Lower leg skin (tissue), 4 donors: Measurements from ENCODE around the gene CDH10. TPM values are rescaled to one million over a fixed set of nuclear protein-coding genes. Genes with fewer than 3 reads are reported as not detected.

Experiments
- DNase-seq, 2 donors: peaks; one replicate each; pipeline ENCODE4 v3.0.0-alpha.2; 2019; ENCODE audit warnings: low spot score in 2 of 2
- H3K4me3 ChIP-seq: fragments of 200-600 bp; sonication (generic); 2 replicates; pipeline ENCODE4 v1.5.1; 2017; ENCODE audit warnings: mild to moderate bottlenecking, low read depth; ENCODE audit not compliant: poor library complexity, severe bottlenecking
- POLR2A ChIP-seq, 2 donors: fragments of 450-650 bp; IDR thresholded peaks; one replicate each; pipeline ENCODE4 v1.6.1; 2016 to 2017; ENCODE audit warnings: antibody characterized with exemption in 2 of 2, mild to moderate bottlenecking in 1 of 2, moderate library complexity in 1 of 2
- whole genome bisulfite sequencing, 2 donors: methylation state at CpG; one replicate each; pipeline ENCODE4 v1.1.5; 2018; 5-methylcytosine and 5-hydroxymethylcytosine counted together
- intact Hi-C: fragments of 100-400 bp; cut with DNase I; formaldehyde crosslinking; loops from one replicate; pipeline ENCODE4 v1.15.0; 2023; ENCODE audit warnings: low total_unique reads
- total RNA-seq, 4 donors: library from RNA; depleted of rRNA; stranded (reverse); fragments of >200 nt; gene quantifications; one replicate each; pipeline ENCODE4 v1.1.0, GENCODE V29; 2016
- TF ChIP-seq, protein P1 (sequence below), 3 donors: fragments of 450-650 bp; IDR thresholded peaks; one replicate each; pipeline ENCODE4 v1.5.1; 2016; ENCODE audit warnings: antibody characterized with exemption in 3 of 3, mild to moderate bottlenecking in 3 of 3, moderate library complexity in 2 of 3

CDH10 gene
- total RNA-seq, 4 donors from 2014 or later, result 0.04 TPM; not detected in 3

- intact Hi-C loops, result no loop called here
- H3K4me3 ChIP-seq, result no peak overlapping the region
- WGBS, 2 donors, result 0 to 1% methylated on average over 4 of the region's 4 CpGs
- no peak for TF ChIP-seq POLR2A (IDR thresholded peaks at IDR 0.05)
- TF ChIP-seq, protein P1, sequence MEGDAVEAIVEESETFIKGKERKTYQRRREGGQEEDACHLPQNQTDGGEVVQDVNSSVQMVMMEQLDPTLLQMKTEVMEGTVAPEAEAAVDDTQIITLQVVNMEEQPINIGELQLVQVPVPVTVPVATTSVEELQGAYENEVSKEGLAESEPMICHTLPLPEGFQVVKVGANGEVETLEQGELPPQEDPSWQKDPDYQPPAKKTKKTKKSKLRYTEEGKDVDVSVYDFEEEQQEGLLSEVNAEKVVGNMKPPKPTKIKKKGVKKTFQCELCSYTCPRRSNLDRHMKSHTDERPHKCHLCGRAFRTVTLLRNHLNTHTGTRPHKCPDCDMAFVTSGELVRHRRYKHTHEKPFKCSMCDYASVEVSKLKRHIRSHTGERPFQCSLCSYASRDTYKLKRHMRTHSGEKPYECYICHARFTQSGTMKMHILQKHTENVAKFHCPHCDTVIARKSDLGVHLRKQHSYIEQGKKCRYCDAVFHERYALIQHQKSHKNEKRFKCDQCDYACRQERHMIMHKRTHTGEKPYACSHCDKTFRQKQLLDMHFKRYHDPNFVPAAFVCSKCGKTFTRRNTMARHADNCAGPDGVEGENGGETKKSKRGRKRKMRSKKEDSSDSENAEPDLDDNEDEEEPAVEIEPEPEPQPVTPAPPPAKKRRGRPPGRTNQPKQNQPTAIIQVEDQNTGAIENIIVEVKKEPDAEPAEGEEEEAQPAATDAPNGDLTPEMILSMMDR (IDR thresholded peaks at IDR 0.05), result no peak
- DNase-seq, result no peak
Measured at GRCh38 chr5:24633715-24634325, 11.0 kb downstream of the CDH10 start.

- H3K4me3 ChIP-seq, result no peak overlapping the region
- TF ChIP-seq, protein P1 (IDR thresholded peaks at IDR 0.05), result no peak
- no peak for TF ChIP-seq POLR2A (IDR thresholded peaks at IDR 0.05)
- no peak for DNase-seq
- intact Hi-C loops, result no loop called here
Measured at GRCh38 chr5:24632353-24632752, 12.4 kb downstream of the CDH10 start.

DNA sequence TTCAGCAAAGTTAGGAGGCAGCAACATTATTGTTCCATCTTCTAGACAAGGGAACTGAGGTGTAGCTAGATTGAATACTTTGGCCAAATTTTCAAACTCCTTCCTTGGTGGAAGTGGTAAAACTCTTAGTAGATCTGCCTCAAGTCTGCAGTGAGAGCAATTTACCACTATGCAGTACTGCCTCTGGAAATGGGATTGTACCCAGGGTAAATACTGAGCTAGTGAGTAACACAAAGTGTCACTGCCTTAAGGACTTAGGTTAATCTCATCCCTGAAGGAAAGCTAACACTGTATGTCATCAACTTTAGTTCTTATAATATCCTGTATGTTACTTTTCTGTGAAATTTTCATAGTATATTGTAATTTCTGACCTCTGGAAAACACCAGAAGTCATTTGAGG is 13.9 kb downstream of the CDH10 start:
- intact Hi-C loops, result no loop called here
- no peak overlapping the region for H3K4me3 ChIP-seq
- no peak for DNase-seq
- TF ChIP-seq, protein P1 (IDR thresholded peaks at IDR 0.05), result no peak
- no peak for TF ChIP-seq POLR2A (IDR thresholded peaks at IDR 0.05)

- WGBS, 2 donors, result 72 to 81% methylated on average over 1 of the region's 1 CpG
- TF ChIP-seq POLR2A (IDR thresholded peaks at IDR 0.05), result no peak
- TF ChIP-seq, protein P1 (IDR thresholded peaks at IDR 0.05), result no peak
- DNase-seq, result no peak
- intact Hi-C loops, result no loop called here
- H3K4me3 ChIP-seq, result no peak overlapping the region
Measured at GRCh38 chr5:24629798-24630197, 15.0 kb downstream of the CDH10 start.

GRCh38 chr5:24624872-24625271 is 19.9 kb downstream of the CDH10 start:
- DNase-seq, result no peak
- intact Hi-C loops, result no loop called here
- TF ChIP-seq, protein P1 (IDR thresholded peaks at IDR 0.05), result no peak
- no peak for TF ChIP-seq POLR2A (IDR thresholded peaks at IDR 0.05)
- H3K4me3 ChIP-seq, result no peak overlapping the region

- intact Hi-C loops, result no loop called here
- TF ChIP-seq, protein P1 (IDR thresholded peaks at IDR 0.05), result no peak
- TF ChIP-seq POLR2A (IDR thresholded peaks at IDR 0.05), result no peak
- H3K4me3 ChIP-seq, result no peak overlapping the region
- 39 to 57% methylated on average over 1 of the region's 1 CpG for WGBS, 2 donors
- no peak for DNase-seq
Measured at GRCh38 chr5:24623624-24624023, 21.2 kb downstream of the CDH10 start.
